B cell (primary cell): ENCODE results near the gene ECI1. TPM values are rescaled to one million over a fixed set of nuclear protein-coding genes. Genes with fewer than 3 reads are reported as not detected.

ENCODE experiments used
- ATAC-seq: fragments of 200-7000 bp; cut with Tn5 transposase; one replicate; pipeline ENCODE4 v1.10.0; 2021; ENCODE audit warnings: low read depth, mild to moderate bottlenecking, moderate number of reproducible peaks, moderate library complexity
- CTCF ChIA-PET: fragments of 350-600 bp; sonication (Branson Sonifier 250); formaldehyde crosslinking; loops from one replicate; lab custom pipeline; 2021; ENCODE audit warnings: antibody characterized with exemption, inconsistent platforms; lab: Charles Lee
- POLR2A ChIA-PET: fragments of 350-600 bp; sonication (Branson Sonifier 250); formaldehyde crosslinking; loops from one replicate; lab custom pipeline; 2021; ENCODE audit warnings: antibody characterized with exemption; lab: Charles Lee
- DNase-seq: peaks from one replicate; pipeline ENCODE4 v3.0.0; 2013
- H2AFZ ChIP-seq: 2 replicates; pipeline ENCODE4 v1.6.1; 2012; ENCODE audit warnings: mild to moderate bottlenecking, low read depth, low read length; ENCODE audit not compliant: insufficient read depth, poor library complexity, severe bottlenecking
- H3K27ac ChIP-seq, 2 donors: 1 replicate in 1 of 2; 2 replicates in 1 of 2; pipeline ENCODE4 v1.5.1; 2012 to 2013; ENCODE audit warnings: low read length in 2 of 2, mild to moderate bottlenecking in 2 of 2, moderate library complexity in 1 of 2
- H3K27me3 ChIP-seq, 4 experiments: fragments of 200-600 bp in 1 of 4; sonication (generic) in 1 of 4; replicated peaks in 1 of 4; 1 replicate in 2 of 4; 2 replicates in 2 of 4; pipeline versions ENCODE4 v1.6.1 to v1.7.0; 2013 to 2016; ENCODE audit warnings: low read length in 3 of 4, mild to moderate bottlenecking in 2 of 4, mixed read lengths in 1 of 4, moderate library complexity in 1 of 4; ENCODE audit not compliant: insufficient read depth in 4 of 4, control insufficient read depth in 3 of 4; ENCODE audit errors: control extremely low read depth in 1 of 4
- H3K36me3 ChIP-seq, 2 experiments: replicated peaks in 1 of 2; 1 replicate in 1 of 2; 2 replicates in 1 of 2; pipeline versions ENCODE4 v1.6.1 to v1.7.1; 2013; ENCODE audit warnings: low read length in 1 of 2; ENCODE audit not compliant: insufficient read depth in 2 of 2, control insufficient read depth in 1 of 2; ENCODE audit errors: control extremely low read depth in 1 of 2, extremely low read depth in 1 of 2
- H3K4me1 ChIP-seq, 2 donors: fragments of 200-600 bp in 1 of 2; sonication (generic) in 1 of 2; 1 replicate in 1 of 2; 2 replicates in 1 of 2; pipeline versions ENCODE4 v1.5.1 to v1.6.1; 2013 to 2017; ENCODE audit warnings: low read length in 2 of 2; ENCODE audit not compliant: control insufficient read depth in 2 of 2, insufficient read depth in 2 of 2
- H3K4me2 ChIP-seq: replicated peaks from 2 replicates; pipeline ENCODE3; 2012; ENCODE audit warnings: mild to moderate bottlenecking, low read depth, low read length; ENCODE audit not compliant: poor library complexity, severe bottlenecking
- H3K4me3 ChIP-seq, 5 experiments: fragments of 200-600 bp in 1 of 5; sonication (generic) in 1 of 5; 1 replicate in 3 of 5; 2 replicates in 2 of 5; pipeline versions ENCODE4 v1.5.1 to v1.7.0; 2011 to 2016; ENCODE audit warnings: low read length in 4 of 5, mild to moderate bottlenecking in 4 of 5, low read depth in 2 of 5, control low read depth in 1 of 5, moderate library complexity in 1 of 5; ENCODE audit not compliant: insufficient read depth in 1 of 5; ENCODE audit errors: control extremely low read depth in 1 of 5, extremely low read depth in 1 of 5
- H3K79me2 ChIP-seq: fragments of 200-600 bp; sonication (generic); one replicate; pipeline ENCODE4 v1.6.0; 2016; ENCODE audit warnings: low read length; ENCODE audit not compliant: control insufficient read depth, insufficient read depth
- H3K9ac ChIP-seq: fragments of 200-600 bp; sonication (generic); 2 replicates; pipeline ENCODE4 v1.6.1; 2017; ENCODE audit warnings: mild to moderate bottlenecking, low read length, moderate library complexity
- H3K9me3 ChIP-seq, 3 donors: one replicate each; pipeline versions ENCODE4 v1.6.1 to v1.7.1; 2013; ENCODE audit warnings: low read length in 2 of 3; ENCODE audit not compliant: control insufficient read depth in 2 of 3, insufficient read depth in 1 of 3; ENCODE audit errors: control extremely low read depth in 1 of 3
- H4K20me1 ChIP-seq: 2 replicates; pipeline ENCODE4 v1.6.0; 2012; ENCODE audit warnings: mild to moderate bottlenecking, low read length; ENCODE audit not compliant: insufficient read depth, control insufficient read depth, poor library complexity, severe bottlenecking
- H3K27ac Mint-ChIP-seq: one replicate; pipeline ENCODE4 v1.8.0; 2021; ENCODE audit warnings: mixed read lengths
- H3K27me3 Mint-ChIP-seq: one replicate; pipeline ENCODE4 v1.8.0; 2021; ENCODE audit warnings: mixed read lengths
- H3K4me1 Mint-ChIP-seq: one replicate; pipeline ENCODE4 v1.8.0; 2021; ENCODE audit warnings: mixed read lengths
- H3K4me3 Mint-ChIP-seq: one replicate; pipeline ENCODE4 v1.8.0; 2021; ENCODE audit warnings: mixed read lengths
- H3K9me3 Mint-ChIP-seq: one replicate; pipeline ENCODE4 v1.8.0; 2022; ENCODE audit warnings: mixed read lengths; ENCODE audit not compliant: insufficient read depth
- EZH2 ChIP-seq: IDR thresholded peaks from 2 replicates; pipeline ENCODE4 v1.6.1; 2012; ENCODE audit warnings: borderline replicate concordance, low read depth, mild to moderate bottlenecking, moderate library complexity, low read length; ENCODE audit not compliant: insufficient read depth, poor library complexity, severe bottlenecking
- WGBS: methylation state at CpG from one replicate; pipeline ENCODE4 v1.1.5; 2013; ENCODE audit warnings: missing lambda C conversion rate; ENCODE audit not compliant: insufficient coverage; 5-methylcytosine and 5-hydroxymethylcytosine counted together
- intact Hi-C: fragments of 100-400 bp; cut with micrococcal nuclease; formaldehyde crosslinking; loops from one replicate; pipeline ENCODE4 v1.10.0; 2022
- polyA plus RNA-seq: library from polyadenylated mRNA; depleted of rRNA; stranded (reverse); fragments of >200 nt; gene quantifications from 2 replicates; pipeline ENCODE4 v1.2.3, GENCODE V29; 2012
- total RNA-seq, 2 donors: library from RNA; stranded (reverse); fragments of 120-200 nt in 1 of 2; gene quantifications; 1 replicate in 1 of 2; 2 replicates in 1 of 2; pipeline versions ENCODE4 v1.2.3 to v1.2.4, GENCODE V29; 2013 to 2022
- TF ChIP-seq, protein P1 (sequence below): fragments of 200-600 bp; IDR thresholded peaks from one replicate; pipeline ENCODE4 v1.8.0; 2022; ENCODE audit warnings: antibody characterized with exemption, mild to moderate bottlenecking

Gene ECI1
- total and polyA plus RNA-seq, 2 donors (not counting 1 experiment from before 2014, with no cell fraction given), result 34.3 to 38.4 TPM

DNA sequence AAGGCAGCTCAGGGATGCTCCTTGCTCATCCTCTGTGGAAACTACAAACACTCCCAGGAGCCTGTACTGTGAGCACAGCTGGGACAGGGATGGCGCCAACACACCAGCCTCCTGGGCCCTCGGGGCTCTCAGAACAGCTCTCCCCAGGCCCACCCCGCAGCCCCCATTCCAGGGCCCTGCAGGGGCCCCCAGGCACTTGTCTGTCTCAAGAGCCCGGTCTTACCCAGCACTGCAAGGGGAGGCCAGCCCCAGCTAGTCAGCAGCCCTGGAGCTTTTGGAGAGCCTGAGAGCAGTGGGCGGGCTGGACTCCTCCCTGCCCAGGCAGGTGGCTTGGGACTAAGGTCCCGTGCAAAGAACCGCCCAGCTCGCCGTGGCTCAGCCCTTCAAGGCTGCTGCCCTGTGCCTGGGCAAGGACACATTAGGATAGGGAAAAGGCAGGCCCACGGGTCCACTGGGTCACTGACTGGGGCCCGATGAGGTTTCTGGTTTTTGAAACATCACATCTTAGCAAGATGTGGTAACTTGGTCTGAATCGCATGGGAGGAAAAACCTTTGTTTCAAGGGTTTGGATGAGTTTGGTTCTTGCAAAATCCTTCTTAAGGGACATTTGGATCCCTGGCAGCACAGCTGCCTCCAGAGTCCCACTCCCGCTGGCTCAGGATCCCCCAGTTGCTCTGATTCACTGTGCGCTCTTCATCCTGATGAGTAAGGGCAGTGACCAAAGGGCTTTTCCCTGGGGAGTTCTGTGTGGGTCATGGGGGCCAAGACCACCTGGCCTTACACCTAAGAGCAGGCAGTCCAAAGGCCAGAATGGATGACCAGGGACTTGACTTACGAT lies 12.3 kb downstream of the ECI1 start:
- no peak overlapping the region for H3K27ac Mint-ChIP-seq
- no peak for ATAC-seq
- H4K20me1 ChIP-seq, result peaks cover 10% of the 10 kb centered on the region

DNA sequence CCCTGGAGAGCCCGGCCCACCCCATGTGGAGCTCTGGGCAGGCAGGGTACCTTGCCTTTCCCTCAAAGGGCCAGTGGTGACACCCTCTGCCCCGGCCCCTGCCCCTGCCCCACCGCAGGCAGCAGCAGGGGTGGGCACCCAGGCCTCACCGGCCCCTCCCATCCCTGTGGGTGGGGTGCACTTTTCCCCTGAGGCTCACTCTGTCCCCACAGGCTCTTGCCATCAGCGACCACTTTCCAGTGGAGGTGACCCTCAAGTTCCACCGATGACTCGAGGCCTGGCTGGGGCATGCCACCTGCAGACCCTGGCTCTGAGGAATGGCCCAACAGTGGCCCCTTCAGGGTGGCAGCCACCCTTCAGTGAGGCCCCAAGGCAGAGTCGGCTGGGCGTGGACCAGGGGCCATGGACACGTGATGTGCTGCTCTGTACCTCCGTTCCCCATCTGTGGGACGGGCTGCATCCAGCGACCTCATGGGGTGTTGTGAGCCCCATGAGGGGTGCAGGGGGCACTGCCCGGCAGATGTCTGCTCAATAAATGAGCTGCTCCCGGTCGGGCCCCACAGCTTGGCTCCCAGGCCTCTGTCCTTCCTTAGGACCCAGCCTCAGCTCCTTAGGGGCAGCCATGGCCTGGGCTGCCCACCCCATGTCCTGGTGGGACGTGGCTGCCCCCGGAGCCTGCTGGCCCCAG lies 13.1 kb downstream of the ECI1 start:
- CTCF ChIA-PET, result no interaction called here
- Mint-ChIP-seq H3K9me3 (no peaks in the 10 kb centered on the region), H3K4me3 (no peak overlapping the region), H3K4me1 (peaks cover 1% of the 10 kb centered on the region), H3K27ac (no peak overlapping the region), H3K27me3 (peaks cover 3% of the 10 kb centered on the region)
- WGBS, result 68% methylated on average over 18 of the region's 18 CpGs
- Histone ChIP-seq H4K20me1 (peaks cover 10% of the 10 kb centered on the region), H3K79me2 (no peaks in the 10 kb centered on the region), H3K27ac (no peak overlapping the region), H2AFZ (no peak overlapping the region), H3K9ac (no peak overlapping the region), H3K9me3 (peaks cover 0 to 5% (median 0%) of the 10 kb centered on the region in 3 donors), H3K36me3 (peaks cover 0 to 33% of the 10 kb centered on the region in 2 experiments), H3K4me2 (no peak overlapping the region), H3K4me3 (no peak overlapping the region), H3K27me3 (peaks cover 0 to 27% (median 11%) of the 10 kb centered on the region in 4 experiments), H3K4me1 (peaks cover 12 to 15% of the 10 kb centered on the region in 2 donors)
- ATAC-seq (no peak), DNase-seq (no peak)
- TF ChIP-seq, protein P1, sequence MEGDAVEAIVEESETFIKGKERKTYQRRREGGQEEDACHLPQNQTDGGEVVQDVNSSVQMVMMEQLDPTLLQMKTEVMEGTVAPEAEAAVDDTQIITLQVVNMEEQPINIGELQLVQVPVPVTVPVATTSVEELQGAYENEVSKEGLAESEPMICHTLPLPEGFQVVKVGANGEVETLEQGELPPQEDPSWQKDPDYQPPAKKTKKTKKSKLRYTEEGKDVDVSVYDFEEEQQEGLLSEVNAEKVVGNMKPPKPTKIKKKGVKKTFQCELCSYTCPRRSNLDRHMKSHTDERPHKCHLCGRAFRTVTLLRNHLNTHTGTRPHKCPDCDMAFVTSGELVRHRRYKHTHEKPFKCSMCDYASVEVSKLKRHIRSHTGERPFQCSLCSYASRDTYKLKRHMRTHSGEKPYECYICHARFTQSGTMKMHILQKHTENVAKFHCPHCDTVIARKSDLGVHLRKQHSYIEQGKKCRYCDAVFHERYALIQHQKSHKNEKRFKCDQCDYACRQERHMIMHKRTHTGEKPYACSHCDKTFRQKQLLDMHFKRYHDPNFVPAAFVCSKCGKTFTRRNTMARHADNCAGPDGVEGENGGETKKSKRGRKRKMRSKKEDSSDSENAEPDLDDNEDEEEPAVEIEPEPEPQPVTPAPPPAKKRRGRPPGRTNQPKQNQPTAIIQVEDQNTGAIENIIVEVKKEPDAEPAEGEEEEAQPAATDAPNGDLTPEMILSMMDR, result no peak
- TF ChIP-seq EZH2, result no peak
- intact Hi-C loops, result no loop called here
- POLR2A ChIA-PET, result no interaction called here

More for the DNA sequence above, 12.3 kb downstream of the ECI1 start:
- ChIA-PET CTCF (no interaction called here), POLR2A (no interaction called here)
- 90% methylated on average over 15 of the region's 15 CpGs for WGBS
- no peak for TF ChIP-seq EZH2
- H3K4me3 Mint-ChIP-seq, result no peak overlapping the region
- peaks cover 1% of the 10 kb centered on the region for H3K4me1 Mint-ChIP-seq
- peaks cover 12 to 15% of the 10 kb centered on the region in 2 donors for H3K4me1 ChIP-seq
- H3K9ac ChIP-seq, result no peak overlapping the region
- peaks cover 0 to 27% (median 11%) of the 10 kb centered on the region in 4 experiments for H3K27me3 ChIP-seq
- H3K79me2 ChIP-seq, result no peaks in the 10 kb centered on the region
- no peak overlapping the region for H3K27ac ChIP-seq
- no peak overlapping the region for H3K4me3 ChIP-seq
- no peaks in the 10 kb centered on the region for H3K9me3 Mint-ChIP-seq
- peaks cover 0 to 5% (median 0%) of the 10 kb centered on the region in 3 donors for H3K9me3 ChIP-seq
- peaks cover 0 to 34% of the 10 kb centered on the region in 2 experiments for H3K36me3 ChIP-seq
- H3K4me2 ChIP-seq, result no peak overlapping the region
- DNase-seq, result no peak
- peaks cover 3% of the 10 kb centered on the region for H3K27me3 Mint-ChIP-seq
- H2AFZ ChIP-seq, result no peak overlapping the region
- intact Hi-C loops, result no loop called here
